Kidney (tissue), 14 donors: ENCODE data around the gene FBXO7. TPM values are rescaled to one million over a fixed set of nuclear protein-coding genes. Genes with fewer than 3 reads are reported as not detected.

Experiments
- DNase-seq, 5 donors: peaks; one replicate each; pipeline ENCODE4 v3.0.0-alpha.2; 2013 to 2020
- FAIRE-seq: peaks from 2 replicates; lab custom pipeline; 2012; peaks lifted over from hg19 to GRCh38; lab: Jason Lieb, UNC
- H3K27ac ChIP-seq, 2 donors: one replicate each; pipeline ENCODE4 v1.7.0; 2013; ENCODE audit warnings: low read depth in 2 of 2, low read length in 2 of 2, inconsistent platforms in 1 of 2
- H3K27me3 ChIP-seq: one replicate; pipeline ENCODE4 v1.7.1; 2013; ENCODE audit warnings: low read length, inconsistent platforms; ENCODE audit not compliant: control insufficient read depth, insufficient read depth
- H3K36me3 ChIP-seq, 3 donors: one replicate each; pipeline versions ENCODE4 v1.7.0 to v1.7.1; 2013; ENCODE audit warnings: low read length in 3 of 3, control low read depth in 1 of 3, inconsistent platforms in 1 of 3; ENCODE audit not compliant: insufficient read depth in 3 of 3, control insufficient read depth in 2 of 3
- H3K4me1 ChIP-seq, 3 donors: one replicate each; pipeline versions ENCODE4 v1.7.0 to v1.7.1; 2013; ENCODE audit warnings: low read length in 3 of 3, inconsistent platforms in 1 of 3, low read depth in 1 of 3; ENCODE audit not compliant: control insufficient read depth in 2 of 3, insufficient read depth in 2 of 3
- H3K4me3 ChIP-seq, 3 donors: one replicate each; pipeline versions ENCODE4 v1.7.0 to v1.8.1; 2013; ENCODE audit warnings: low read length in 3 of 3, control low read depth in 1 of 3, inconsistent platforms in 1 of 3
- H3K9ac ChIP-seq, 3 donors: one replicate each; pipeline versions ENCODE4 v1.7.0 to v1.7.1; 2013; ENCODE audit warnings: low read length in 3 of 3, control low read depth in 1 of 3, inconsistent platforms in 1 of 3
- H3K9me3 ChIP-seq, 3 donors: one replicate each; pipeline versions ENCODE4 v1.7.0 to v1.7.1; 2013; ENCODE audit warnings: low read length in 3 of 3, control low read depth in 1 of 3, inconsistent platforms in 1 of 3; ENCODE audit not compliant: control insufficient read depth in 2 of 3, insufficient read depth in 1 of 3
- intact Hi-C: fragments of 100-400 bp; cut with DNase I; formaldehyde crosslinking; loops from one replicate; pipeline ENCODE4 v1.11.1; 2022
- polyA plus RNA-seq: library from polyadenylated mRNA; stranded (reverse); fragments of 350-450 nt; fragmentation: Illumina TruSeq; extraction: RNeasy Lipid Tissue Mini Kit (QIAGEN cat#74804); gene quantifications from one replicate; pipeline ENCODE4 v1.2.3, GENCODE V29; 2014; ENCODE audit warnings: low read depth, low replicate concordance; ENCODE audit not compliant: insufficient read depth
- total RNA-seq: library from RNA; stranded (reverse); fragmentation: NEBNext Ultra II Directional; extraction: Animal tissue kit (Norgen Biotek cat#: 25700); gene quantifications from one replicate; pipeline ENCODE4 v1.2.1, GENCODE V29; 2021
- TF ChIP-seq, protein P1 (sequence below): IDR thresholded peaks from 3 replicates; pipeline ENCODE4 v1.5.1; 2012; ENCODE audit warnings: mild to moderate bottlenecking, moderate library complexity, borderline replicate concordance; ENCODE audit not compliant: insufficient read depth; ENCODE audit errors: extremely low read depth
- donor health status: control.
- donor health status: control.
- donor health status: control.
- donor health status: control.
- donor health status: control.
- donor health status: DM: yes; HTN: yes; CAD: no.
- donor health status: Normal renal cell carcinoma (clear cell type).

Gene FBXO7
- total and polyA plus RNA-seq, 2 donors from 2014 or later = 91.0 to 131 TPM

DNA sequence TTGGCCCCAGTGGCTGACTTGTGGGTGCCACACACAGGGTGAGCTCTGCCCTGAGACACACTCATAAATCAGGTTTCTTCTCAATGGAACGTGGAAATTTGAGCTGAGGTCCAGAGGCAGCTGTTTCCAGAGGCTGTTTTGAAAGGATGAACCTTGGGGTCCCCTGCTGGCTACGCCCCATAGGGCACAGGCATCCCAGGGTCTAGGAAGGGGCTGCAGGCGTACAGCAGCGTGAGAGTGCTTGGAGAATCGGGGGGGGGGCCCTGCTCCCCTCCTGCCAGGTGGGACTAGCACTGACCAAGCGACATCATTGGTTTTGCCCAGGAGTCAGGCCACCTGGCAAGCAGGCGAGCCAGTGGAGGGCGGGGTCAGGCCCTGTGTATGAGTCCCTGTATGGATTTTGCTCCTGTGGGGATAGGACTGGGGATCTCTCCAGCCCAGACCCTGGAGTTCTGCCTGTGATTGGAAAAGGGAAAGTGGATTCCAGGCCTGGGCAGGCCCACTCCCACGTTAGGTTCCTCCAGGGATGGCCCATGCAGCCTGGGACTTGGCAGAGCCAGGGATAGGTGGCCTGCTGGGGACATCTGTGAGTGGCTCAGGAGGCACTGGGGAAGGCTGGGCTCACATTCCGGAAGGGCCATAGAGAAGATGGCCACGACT lies 61.0 kb downstream of the FBXO7 start:
- TF ChIP-seq, protein P1, sequence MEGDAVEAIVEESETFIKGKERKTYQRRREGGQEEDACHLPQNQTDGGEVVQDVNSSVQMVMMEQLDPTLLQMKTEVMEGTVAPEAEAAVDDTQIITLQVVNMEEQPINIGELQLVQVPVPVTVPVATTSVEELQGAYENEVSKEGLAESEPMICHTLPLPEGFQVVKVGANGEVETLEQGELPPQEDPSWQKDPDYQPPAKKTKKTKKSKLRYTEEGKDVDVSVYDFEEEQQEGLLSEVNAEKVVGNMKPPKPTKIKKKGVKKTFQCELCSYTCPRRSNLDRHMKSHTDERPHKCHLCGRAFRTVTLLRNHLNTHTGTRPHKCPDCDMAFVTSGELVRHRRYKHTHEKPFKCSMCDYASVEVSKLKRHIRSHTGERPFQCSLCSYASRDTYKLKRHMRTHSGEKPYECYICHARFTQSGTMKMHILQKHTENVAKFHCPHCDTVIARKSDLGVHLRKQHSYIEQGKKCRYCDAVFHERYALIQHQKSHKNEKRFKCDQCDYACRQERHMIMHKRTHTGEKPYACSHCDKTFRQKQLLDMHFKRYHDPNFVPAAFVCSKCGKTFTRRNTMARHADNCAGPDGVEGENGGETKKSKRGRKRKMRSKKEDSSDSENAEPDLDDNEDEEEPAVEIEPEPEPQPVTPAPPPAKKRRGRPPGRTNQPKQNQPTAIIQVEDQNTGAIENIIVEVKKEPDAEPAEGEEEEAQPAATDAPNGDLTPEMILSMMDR = no peak
- Histone ChIP-seq H3K27ac (no peak overlapping the region), H3K36me3 (no peaks in the 10 kb centered on the region), H3K9ac (no peak overlapping the region), H3K4me3 (no peak overlapping the region), H3K9me3 (no peaks in the 10 kb centered on the region), H3K4me1 (peaks cover 0 to 29% (median 18%) of the 10 kb centered on the region in 3 donors), H3K27me3 (no peaks in the 10 kb centered on the region)
- no peak for FAIRE-seq
- peak in 4 of 5 donors; percentile 43 to 72 (median 67) for DNase-seq
- intact Hi-C loops = no loop called here

DNA sequence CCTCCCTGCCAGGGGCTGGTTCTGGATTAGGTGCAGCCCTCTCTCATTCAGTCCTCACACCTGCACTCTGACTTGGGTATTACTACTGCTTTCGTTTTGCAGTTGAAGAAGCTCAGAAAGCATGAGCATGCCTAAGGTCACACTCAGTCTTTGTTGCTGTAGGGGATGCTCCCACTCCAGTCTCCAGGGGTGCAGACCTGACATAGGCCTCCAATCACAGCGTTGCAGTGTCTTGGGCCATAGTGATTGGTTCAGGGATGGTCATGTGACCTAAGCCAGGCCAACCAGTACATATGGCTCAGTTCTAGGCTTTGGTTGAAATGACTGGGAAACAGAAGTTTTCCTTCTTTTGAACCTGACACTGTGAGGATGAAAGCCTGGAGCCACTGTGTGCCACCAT lies 61.7 kb downstream of the FBXO7 start:
- FAIRE-seq = no peak

DNA sequence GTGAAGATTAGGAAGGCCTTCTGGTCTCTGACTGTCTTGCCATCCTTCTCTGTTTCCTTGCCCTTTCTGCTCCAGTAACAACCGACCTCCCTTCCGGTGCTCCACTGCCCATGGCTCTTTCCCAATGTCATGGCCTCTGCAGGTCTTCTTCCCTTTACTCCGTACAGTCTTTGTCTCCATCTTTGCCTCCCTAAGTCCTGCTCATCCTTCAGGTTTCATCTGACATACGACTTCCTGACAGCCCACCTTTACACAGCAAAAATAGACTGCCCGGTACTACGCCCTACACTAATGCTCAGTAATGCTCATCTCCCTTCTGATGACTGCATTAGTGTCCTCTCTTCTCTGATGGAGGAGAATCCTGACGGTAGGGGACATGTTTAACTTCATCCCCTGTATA lies 63.9 kb downstream of the FBXO7 start:
- TF ChIP-seq, protein P1 = no peak
- Histone ChIP-seq H3K27ac (no peak overlapping the region), H3K4me3 (no peak overlapping the region), H3K36me3 (no peaks in the 10 kb centered on the region), H3K9me3 (no peaks in the 10 kb centered on the region), H3K4me1 (peaks cover 0 to 14% (median 2%) of the 10 kb centered on the region in 3 donors), H3K27me3 (no peaks in the 10 kb centered on the region), H3K9ac (no peak overlapping the region)
- DNase-seq (peak in 2 of 5 donors; percentile 25 to 76), FAIRE-seq (no peak)
- intact Hi-C loops = no loop called here

More for the DNA sequence above, 61.7 kb downstream of the FBXO7 start:
- no peaks in the 10 kb centered on the region for H3K9me3 ChIP-seq
- peaks cover 0 to 29% (median 17%) of the 10 kb centered on the region in 3 donors for H3K4me1 ChIP-seq
- H3K36me3 ChIP-seq = no peaks in the 10 kb centered on the region
- DNase-seq = no peak
- H3K27ac ChIP-seq = no peak overlapping the region
- intact Hi-C loops = no loop called here
- no peak overlapping the region for H3K9ac ChIP-seq
- no peak overlapping the region for H3K4me3 ChIP-seq
- TF ChIP-seq, protein P1 = no peak
- no peaks in the 10 kb centered on the region for H3K27me3 ChIP-seq
